GM04504 (cell line): ENCODE results near the gene CCDC88B.
"Not testable (repeated sequence)": the region's sequence is repeated elsewhere in the genome, so short reads cannot be mapped to it uniquely, and the experiment has no call there.

Source experiments
- DNase-seq: peaks from one replicate; pipeline ENCODE4 v3.0.0-alpha.2; 2012; ENCODE audit warnings: low read depth

The CCDC88B gene

DNA sequence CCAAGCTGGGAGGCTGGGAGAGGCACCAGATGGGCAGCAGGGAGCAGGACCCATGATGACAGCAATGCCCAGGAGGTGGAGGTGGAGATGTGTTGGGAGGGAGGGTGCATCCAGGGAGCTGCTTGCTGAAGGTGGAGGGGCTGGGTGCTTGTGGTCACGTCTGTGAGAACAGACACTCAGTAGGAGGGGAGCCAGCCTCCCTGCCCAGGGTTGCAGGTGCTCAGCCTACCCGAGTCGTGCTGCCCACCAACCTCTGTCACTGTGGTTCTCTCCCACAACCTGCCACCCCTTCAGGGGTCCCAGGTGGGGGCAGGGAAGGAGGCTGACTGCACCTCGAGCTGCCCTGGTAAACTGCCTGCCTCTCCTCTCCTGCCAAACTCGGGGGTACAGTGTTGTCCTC, 16.6 kb upstream of the CCDC88B start:
- DNase-seq: no peak

DNA sequence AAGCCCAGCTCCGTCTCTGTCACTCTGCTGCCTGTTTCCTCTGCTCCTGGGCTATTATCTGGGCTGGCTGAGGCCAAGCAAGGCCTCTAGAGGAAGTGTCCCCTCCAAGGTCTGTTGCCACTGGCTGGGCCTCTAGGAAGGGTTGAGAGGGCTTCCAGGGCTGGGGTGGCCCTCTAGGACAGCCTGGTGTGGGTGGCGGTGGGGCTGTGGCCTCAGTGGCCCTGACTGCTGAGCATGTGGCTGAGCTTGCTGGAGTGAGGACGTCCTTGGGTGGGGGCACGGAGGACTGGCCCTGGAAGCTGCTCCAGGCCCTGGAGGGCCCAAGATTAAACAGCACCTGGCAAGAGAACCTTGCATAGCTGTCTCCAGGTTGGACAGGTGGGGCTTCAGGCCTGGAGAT, 16.0 kb upstream of the CCDC88B start:
- not testable (repeated sequence) for DNase-seq

DNA sequence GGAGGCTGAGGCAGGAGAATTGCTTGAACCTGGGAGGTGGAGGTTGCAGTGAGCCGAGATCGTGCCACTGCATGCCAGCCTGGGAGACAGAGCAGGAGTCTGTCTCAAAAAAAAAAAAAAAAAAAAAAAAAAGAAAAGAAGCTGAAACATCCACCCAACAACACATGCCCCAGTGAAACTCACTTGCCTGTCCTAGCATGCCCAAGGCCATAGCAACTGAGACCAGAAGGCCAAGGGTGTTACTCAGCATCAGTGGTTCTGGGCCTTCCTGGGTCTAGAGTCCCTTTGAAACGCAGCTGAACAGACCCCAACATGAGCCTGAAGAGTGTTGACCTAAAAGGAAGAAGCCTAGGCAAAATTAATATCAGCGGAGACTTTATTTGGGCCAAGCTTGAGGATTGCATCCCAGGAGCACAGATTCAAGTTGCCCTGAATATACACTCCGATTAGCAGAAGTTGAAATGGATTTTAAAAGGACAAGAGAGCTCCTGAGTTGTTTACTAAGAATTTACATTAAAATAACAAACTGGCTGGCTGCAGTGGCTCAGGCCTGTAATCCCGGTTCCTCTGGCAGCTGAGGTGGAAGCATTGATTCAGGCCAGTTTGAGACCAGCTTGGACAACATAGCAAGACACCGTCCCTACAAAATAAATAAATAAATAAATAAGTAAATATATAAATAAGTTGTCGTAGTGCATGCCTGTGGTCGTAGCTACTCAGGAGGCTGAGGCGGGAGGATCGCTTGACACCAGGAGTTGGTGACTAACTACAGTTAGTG, 15.1 kb upstream of the CCDC88B start:
- DNase-seq: no peak

DNA sequence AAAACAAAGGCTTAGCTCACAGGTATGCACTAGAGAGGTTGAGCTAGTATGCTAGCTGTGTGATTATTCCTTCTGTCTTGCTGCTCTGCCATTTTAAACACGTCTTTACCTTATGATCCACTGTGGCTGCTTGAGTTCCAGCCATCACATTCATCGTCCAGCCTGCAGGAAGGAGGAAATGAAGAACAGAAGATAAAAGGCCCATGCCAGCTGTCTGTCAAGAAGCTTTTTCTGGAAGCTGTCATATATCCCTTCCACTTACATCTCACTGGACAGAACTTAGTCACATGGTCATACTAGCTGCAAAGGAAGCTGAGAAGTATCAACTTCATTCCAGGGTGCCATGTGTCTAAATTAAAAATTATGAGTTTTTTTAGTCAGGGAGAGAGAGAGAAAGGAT, 12.6 kb upstream of the CCDC88B start:
- DNase-seq: no peak

DNA sequence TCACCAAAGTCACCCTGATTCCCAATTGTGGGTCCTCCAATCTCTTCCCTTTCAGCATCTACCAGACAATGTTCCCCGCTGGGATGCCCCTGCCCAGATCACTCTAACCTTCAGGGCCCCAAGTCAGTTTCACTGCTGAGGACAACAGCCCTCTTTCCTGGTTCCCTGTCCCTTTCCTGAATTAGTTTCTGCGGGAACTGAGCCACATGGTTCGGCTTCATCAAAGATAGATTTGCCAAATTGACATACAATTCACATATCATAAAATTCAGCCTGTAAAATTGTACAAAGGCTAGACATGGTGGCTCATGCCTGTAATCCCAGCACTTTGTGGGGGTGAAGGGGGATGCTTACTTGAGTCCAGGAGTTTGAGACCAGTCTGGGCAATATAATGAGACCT, 12.0 kb upstream of the CCDC88B start:
- DNase-seq: no peak

DNA sequence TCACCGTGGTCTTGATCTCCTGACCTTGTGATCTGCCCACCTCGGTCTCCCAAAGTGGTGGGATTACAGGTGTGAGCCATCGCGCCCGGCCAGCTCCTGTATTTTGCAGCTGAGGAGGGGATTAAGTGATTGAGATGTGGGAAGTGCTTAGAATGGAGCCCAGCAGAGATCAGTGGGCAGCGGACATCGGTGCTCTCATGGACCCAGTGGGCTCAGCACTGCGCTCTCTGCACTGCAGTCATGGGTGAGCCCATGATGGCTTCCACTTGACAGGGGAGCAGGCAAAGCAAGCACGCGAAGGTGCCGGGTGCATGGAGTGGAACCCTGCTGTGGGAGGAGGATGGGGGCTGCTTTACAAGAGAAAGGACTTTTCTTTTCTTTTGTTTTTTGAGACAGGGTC, 9.1 kb upstream of the CCDC88B start:
- DNase-seq: no peak

DNA sequence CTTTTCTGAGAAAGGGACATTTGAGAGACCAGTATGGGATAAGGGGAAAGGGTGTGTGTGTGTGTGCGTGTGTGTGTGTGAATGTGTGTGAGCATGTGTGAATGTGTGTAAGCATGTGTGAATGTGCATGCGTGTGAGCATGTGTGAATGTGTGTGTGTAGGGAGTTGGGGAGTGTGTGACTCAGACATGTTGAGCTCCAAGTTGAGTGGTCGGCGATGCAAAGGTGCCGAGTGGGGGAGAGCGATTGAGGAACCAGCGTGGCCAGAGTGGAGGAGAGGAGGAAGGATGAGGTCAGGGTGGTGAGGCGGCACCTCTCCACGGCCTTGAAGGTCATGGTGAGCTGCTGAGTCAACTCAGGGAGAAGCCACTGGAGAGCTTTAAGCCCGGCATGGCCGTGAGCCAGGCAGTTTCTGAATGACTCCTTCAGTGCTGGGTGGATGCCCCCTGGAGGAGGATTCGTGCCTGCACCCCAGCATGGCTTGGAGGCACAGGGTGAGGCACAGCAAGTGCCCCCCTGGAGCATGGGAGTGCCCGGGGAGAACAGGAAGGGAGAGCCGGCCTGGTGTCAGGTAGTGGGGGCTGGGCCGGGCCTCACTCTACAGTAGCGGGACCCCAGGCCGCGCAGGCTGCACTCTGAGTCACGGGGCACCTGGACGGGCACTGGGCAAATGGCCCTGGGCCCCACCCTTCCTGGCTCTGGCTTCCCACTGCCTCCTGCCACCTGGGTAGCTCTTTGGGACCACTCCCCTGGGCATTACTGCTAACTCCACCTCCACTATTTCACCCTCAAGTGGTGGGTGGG, 8.2 kb upstream of the CCDC88B start:
- peak; percentile 87 for DNase-seq

DNA sequence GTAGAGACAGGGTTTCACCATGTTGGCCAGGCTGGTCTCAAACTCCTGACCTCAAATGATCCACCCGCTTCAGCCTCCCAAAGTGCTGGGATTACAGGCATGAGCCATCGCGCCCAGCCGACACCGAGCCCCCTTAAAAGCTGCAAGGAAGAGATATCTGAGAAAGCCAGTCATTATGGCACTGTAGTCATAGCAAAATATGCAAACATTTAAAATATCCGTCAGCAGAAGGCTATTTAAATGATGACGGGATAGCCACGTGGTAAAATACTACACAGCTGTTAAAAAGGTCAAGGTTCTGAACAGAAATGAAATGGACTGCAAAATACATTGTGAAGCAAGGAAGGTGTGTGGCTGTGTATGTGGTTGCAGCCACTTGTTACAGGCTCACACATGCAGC, 6.4 kb upstream of the CCDC88B start:
- DNase-seq: no peak

DNA sequence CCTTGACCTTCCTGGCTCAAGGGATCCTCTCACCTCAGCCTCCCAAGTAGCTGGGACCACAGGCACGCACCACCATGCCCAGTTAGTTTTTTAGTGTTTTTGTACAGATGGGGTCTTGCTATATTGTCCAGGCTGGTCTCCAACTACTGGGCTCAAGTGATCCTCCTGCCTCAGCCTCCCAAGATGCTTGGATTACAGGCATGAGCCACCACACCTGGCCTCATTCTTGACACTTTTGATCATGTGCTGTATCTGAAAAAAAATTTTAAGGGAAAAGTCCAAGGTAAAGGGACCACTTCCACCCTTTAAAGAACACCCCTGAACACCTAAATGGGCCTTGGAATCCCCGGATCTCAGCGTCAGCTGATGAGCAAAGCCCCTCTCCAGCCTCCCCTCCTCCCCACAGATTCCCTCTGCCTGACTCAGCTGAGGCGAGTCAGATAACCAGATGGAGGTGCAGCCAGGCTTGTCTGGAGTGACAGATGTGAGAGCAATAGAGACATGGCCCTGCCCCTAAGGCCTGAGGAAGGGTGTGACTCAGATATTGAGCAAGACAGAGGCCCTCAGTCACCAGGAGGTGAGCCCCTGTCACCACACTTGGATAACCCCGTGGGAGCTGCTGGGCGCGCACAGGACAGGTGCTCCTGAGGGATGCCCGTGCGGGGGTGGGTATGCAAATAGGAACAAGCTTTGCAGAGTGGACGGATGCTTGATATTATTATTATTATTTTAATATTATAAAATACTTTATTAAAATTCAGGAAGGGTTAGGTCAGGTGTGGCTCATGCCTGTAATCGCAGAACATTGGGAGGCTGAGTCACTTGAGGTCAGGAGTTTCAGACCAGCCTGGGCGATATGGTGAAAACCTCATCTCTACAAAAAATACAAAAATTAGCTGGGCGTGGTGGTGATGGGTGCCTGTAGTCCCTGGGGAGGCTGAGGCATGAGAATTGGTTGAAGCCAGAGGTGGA, 5.0 kb upstream of the CCDC88B start:
- DNase-seq: peak; percentile 91

DNA sequence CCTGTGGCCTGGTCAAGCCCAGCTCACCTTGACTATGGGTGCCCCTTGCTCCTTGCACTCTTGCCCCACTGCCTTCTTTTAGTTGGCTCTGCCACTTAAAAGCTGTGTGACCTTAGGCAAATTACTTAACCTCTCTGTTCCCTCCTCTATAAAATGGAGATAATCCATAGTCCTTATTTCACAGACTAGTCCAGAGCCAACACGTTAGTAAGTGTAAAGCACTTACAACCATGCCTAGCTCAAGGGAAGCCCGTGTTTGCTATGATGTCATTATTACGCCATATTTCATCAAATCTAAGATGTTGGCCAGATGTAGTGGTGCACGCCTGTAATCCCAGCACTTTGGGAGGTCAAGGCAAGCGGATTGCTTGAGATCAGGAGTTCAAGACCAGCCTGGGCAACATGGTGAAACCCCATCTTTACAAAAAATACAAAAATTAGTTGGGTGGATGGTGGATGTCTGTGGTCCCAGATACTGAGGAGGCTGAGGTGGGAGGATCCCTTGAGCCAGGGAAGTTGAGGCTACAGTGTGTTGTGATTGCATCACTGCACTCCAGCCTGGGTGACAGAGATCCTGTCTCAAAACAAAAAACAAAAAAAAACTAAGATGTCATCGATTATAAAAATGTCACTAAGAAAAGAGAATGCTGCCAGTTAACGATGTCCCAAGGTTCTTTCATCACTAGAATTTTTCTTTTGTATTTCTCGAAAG, 2.3 kb upstream of the CCDC88B start:
- DNase-seq: no peak

DNA sequence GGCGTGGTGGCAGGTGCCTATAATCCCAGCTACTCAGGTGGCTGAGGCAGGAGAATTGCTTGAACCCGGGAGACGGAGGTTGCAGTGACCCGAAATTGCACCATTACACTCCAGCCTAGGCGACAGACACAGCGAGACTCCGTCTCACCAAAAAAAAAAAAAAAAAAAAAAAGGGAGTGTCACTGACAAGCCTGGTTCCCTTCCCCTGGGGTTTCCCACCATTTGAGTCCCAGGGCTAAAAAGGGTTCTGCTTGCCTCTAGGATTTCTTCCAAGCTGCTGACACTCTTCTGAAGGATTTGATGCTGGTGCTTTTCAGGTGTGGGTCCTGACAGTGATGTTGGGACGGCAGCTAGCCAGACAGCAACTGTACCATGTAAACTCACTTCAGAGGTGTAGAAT, 1.3 kb upstream of the CCDC88B start:
- no peak for DNase-seq

DNA sequence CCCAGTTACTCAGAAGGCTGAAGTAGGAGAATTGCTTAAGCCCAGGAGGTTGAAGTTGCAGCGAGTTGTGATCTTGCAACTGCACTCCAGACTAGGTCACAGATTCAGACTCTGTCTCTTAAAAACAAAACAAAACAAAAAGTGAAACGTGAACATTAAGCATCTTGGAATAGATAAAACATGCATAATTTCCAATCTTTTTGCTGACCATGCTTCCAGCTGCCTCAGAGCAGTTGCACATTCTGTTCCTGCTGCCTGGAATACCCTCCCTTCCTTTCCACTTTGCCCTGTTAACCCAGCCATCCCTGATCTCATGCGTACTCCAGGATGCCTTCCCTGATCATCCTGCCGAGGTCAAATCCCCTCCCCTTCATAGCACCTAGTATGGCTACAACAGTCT, 718 bp upstream of the CCDC88B start:
- DNase-seq: no peak

DNA sequence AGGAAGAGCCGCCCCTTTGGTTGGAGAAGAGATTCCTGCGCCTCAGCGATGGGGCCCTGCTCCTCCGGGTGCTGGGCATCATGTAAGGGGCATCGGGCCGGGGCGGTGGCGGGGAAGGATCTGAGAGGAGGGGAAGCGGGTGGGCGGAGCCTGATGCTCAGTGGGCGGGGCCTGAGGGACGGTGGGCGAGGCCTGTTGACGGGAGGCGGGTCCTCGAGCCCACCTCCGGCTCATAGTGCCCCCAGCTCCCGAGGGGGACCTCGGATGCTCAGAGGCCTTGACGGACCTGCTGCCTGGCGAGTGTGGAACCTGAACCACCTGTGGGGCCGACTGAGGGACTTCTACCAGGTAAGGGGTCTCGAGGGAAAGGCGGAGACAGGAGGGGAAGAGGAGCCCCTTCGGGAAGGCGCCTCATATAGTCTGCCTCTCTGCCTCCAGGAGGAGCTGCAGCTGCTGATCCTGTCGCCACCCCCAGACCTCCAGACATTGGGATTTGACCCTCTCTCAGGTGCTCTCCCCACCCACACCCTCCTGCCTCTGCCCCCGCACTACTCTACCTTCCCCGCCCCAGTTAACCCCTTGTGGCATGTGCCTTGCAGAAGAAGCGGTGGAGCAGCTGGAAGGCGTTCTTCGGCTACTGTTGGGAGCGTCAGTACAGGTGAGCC, 799 bp downstream of the CCDC88B start:
- DNase-seq: no peak

DNA sequence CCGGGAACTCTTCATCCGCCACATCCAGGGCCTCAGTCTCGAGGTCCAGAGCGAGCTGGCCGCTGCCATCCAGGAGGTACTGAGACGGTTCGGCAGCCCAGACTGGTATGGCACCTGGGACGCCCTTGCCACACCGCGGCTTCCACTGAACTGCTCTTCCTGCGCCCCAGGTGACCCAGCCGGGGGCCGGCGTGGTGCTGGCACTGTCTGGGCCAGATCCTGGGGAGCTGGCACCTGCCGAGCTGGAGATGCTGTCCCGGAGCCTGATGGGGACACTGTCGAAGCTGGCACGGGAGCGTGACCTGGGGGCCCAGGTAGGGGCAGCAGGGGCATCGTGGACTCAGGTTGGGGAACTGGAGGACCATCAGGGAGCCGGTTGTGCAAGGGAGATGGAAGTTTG, 1.4 kb downstream of the CCDC88B start:
- DNase-seq: no peak

DNA sequence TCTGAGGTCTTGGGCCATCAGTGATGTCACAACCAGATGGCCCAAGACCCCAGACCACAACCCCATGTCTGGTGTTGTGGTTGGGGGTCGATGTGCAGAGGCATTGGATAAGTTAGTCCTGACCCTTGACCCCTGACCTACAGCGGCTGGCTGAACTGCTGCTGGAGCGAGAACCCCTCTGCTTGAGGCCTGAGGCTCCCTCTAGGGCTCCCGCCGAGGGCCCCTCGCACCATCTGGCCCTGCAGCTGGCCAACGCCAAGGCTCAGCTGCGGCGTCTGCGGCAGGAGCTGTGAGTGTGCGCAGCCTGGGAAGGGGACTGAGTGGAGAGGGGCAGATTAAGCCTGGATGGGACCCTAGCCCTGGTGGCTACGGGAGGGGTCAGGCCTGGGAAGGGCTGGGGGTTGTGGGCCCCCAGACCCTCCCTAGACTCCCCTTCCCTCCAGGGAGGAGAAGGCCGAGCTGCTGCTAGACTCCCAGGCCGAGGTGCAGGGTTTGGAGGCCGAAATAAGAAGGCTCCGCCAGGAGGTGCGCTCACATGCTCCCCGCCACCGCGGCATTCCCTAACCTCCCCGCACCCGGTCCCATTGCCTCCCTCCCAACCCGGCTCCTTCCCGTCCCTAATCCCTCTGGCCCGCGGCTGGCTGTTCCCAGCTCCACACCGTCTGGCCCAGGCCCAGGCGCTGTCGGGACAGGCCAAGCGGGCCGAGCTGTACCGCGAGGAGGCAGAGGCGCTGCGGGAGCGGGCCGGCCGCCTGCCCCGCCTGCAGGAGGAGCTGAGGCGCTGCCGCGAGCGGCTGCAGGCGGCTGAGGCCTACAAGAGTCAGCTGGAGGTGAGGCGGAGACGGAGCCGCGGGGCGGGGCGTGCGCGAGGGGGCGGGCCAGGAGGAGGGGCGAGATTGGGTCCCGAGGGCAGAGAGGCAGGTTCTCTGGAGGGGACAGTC, 2.1 kb downstream of the CCDC88B start:
- peak; percentile 62 for DNase-seq

DNA sequence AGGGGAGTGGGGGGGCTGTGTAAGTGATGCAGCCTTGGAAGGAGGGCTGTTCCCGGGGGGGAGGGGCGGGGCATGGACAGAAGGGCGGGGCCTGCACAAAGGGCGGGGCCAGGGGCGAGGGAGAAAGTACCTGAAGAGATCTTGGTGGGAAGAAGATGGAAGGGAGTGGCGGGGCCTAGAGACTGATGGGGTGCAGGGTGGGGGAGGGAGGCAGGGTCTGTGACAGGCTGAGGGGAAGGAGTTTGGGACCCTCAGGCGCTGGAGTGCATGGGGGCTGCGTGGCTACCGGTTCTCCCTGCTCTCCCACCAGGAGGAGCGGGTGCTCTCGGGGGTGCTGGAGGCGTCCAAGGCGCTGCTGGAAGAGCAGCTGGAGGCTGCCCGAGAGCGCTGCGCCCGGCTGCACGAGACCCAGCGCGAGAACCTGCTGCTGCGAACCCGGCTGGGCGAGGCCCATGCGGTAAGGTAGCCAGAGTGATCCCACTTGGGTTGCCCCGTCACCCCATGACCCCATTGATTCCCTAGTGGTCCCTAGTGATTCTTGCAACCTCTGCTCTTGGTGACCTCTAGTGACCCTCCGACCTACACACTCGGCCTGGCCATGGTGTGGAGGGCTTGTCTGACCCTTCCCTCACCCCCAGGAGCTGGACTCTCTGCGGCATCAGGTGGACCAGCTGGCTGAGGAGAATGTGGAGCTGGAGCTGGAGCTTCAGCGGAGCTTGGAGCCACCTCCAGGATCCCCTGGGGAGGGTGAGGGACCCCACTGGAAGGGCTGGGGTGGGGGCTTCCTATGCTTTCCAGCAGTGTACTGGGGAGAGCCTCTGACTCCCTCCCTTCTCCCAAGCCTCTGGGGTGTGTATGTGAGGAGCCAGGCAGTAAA, 3.1 kb downstream of the CCDC88B start:
- DNase-seq: no peak

DNA sequence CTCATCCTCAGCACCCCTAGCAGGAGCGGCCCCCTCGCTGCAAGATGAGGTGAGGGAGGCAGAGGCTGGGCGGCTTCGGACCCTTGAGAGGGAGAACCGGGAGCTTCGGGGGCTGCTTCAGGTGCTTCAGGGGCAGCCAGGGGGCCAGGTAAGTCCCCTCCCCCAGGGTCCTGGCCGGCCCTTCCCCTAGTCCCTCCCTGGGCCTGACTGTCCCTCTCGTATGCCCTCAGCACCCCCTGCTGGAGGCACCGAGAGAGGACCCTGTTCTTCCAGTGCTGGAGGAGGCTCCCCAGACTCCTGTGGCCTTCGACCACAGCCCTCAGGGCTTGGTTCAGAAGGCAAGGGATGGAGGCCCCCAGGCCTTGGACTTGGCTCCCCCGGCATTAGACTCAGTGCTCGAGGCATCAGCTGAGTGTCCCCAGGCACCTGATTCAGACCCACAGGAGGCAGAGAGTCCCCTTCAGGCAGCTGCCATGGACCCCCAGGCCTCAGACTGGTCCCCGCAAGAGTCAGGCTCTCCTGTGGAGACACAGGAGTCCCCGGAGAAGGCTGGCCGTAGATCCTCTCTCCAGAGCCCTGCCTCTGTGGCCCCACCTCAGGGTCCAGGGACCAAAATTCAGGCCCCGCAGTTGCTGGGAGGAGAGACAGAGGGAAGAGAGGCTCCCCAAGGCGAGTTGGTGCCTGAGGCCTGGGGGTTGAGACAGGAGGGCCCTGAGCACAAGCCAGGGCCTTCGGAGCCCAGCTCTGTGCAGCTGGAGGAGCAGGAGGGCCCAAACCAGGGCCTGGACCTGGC, 4.0 kb downstream of the CCDC88B start:
- no peak for DNase-seq

DNA sequence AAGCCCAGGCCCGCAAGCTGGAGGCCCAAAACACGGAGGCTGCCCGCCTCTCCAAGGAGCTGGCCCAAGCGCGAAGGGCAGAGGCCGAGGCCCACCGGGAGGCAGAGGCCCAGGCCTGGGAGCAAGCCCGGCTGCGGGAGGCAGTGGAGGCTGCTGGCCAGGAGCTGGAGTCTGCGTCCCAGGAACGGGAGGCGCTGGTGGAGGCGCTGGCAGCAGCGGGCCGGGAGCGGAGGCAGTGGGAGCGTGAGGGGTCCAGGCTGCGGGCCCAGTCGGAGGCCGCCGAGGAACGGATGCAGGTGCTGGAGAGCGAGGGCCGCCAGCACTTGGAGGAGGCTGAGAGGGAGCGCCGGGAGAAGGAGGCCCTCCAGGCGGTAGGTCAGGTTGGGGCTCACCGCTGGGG, 4.8 kb downstream of the CCDC88B start:
- no peak for DNase-seq
